ENCODE measurements around the gene AIRE. TPM values are rescaled to one million over a fixed set of nuclear protein-coding genes. Genes with fewer than 3 reads are reported as not detected.

The AIRE gene
- total RNA-seq, 1 donor from 2014 or later, result 0.75 TPM

DNA sequence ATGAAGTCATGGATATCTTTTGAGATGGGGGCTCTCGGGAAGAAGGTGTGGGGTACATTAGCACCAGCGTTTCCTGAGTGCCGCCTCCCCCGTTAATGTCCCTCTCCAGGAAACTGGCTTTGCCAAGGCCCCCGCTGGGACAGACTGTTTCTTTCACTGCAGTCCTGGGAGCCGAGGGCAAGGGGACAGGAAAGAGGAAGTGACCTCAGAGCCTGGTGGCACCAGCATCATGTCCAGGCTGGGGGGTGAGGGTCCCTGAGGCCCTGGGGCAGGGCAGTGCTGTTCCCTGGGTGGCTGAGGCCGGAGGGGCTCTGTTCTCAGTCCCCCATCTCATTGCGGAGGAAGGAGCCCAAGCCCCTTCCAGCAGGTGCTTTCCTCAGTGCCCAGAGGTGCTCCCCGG, 20.0 kb downstream of the AIRE start:
- Histone ChIP-seq H3K4me3 (no peak overlapping the region), H3K36me3 (peaks cover 16 to 19% of the 10 kb centered on the region in 2 donors), H3K27ac (no peak overlapping the region), H3K27me3 (no peaks in the 10 kb centered on the region), H3K4me1 (peaks cover 5 to 28% of the 10 kb centered on the region in 2 donors), H3K9me3 (no peaks in the 10 kb centered on the region)
- DNase-seq (ENCODE audit: low spot score in 2 of 2), result no peak
- TF ChIP-seq, protein P1, sequence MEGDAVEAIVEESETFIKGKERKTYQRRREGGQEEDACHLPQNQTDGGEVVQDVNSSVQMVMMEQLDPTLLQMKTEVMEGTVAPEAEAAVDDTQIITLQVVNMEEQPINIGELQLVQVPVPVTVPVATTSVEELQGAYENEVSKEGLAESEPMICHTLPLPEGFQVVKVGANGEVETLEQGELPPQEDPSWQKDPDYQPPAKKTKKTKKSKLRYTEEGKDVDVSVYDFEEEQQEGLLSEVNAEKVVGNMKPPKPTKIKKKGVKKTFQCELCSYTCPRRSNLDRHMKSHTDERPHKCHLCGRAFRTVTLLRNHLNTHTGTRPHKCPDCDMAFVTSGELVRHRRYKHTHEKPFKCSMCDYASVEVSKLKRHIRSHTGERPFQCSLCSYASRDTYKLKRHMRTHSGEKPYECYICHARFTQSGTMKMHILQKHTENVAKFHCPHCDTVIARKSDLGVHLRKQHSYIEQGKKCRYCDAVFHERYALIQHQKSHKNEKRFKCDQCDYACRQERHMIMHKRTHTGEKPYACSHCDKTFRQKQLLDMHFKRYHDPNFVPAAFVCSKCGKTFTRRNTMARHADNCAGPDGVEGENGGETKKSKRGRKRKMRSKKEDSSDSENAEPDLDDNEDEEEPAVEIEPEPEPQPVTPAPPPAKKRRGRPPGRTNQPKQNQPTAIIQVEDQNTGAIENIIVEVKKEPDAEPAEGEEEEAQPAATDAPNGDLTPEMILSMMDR (IDR thresholded peaks at IDR 0.05), result no peak
- intact Hi-C loops (cut with DNase I), result no loop called here

DNA sequence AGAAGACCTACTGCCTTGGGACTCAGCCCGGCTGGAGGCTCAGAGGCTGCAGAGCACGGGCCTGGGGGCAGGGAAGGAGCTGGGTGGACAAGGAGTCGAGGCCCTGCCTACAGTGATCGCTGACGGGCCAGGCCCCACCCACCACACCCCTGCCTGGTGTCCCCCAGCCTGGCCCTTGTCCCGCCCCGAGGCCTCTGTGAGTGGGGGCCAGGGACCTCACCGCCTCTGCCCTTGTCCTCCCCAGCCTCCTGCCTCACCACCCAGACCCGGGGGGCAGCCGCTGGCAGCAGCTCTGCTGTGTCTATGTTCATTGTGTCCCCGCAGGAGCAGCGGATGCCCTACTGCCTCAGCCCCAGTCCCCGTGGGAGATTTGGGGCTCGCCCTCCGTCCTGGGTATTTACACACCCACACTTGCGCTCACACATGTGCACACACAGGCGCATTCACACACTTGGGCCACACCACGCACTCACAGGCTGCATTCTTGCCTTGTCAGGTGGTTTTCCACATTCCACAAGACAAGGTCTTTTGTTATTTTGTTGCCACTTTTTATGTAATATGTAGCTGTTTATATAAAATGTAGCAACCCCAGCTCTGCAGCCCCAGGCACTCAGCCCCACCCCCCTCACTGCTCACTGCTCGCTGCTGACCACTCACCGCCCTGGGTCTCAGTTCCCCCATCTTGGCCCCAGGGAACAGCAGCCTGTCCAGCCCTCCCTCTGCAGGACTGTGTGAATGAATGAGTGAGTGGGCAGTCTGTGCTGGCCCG, 21.4 kb downstream of the AIRE start:
- DNase-seq (ENCODE audit: low spot score in 2 of 2), result no peak
- H3K4me3 ChIP-seq, result no peak overlapping the region
- TF ChIP-seq, protein P1 (IDR thresholded peaks at IDR 0.05), result no peak
- no peaks in the 10 kb centered on the region for H3K9me3 ChIP-seq
- no peaks in the 10 kb centered on the region for H3K27me3 ChIP-seq
- peaks cover 0 to 15% of the 10 kb centered on the region in 2 donors for H3K4me1 ChIP-seq
- H3K27ac ChIP-seq, result no peak overlapping the region
- intact Hi-C loops (cut with DNase I), result no loop called here
- H3K36me3 ChIP-seq, result peaks cover 29 to 34% of the 10 kb centered on the region in 2 donors

DNA sequence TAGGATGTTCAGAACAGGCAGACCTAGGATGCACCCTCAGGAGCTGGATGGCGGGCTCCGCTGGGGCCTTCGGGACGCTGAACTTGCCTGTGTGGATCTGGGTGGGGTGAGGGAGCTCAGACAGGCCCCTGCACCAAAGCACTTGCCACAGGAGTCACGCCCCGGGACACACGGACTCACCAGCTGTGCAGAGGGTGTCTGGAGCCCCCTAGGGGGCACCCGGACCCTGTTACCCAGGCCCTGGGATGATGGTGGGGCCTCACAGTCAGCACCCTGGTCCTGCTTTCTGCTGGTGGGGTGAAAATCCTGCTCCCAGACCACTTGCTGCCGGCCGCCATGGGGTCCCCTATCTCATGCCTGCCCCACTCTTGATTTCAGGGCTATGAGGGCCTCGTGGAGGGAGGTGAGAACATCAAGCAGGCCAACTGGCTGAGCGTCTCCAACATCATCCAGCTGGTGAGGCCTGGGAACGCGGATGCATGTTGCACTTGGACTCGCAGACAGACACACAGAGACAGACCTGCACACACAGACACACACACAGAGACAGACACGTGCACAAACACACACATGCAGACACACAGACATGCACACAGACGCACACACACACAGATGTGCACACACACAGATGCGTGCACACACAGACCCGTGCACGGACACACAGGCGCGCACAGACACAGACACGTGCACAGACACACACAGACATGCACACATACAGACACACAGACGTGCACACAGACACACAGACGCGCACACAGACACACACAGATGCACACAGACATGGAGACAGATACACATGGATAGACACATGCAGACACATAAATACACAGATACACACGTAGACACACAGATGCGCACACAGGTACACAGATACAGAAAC, 25.2 kb downstream of the AIRE start:
- Histone ChIP-seq H3K9me3 (no peaks in the 10 kb centered on the region), H3K4me1 (no peaks in the 10 kb centered on the region), H3K27ac (no peak overlapping the region), H3K36me3 (peaks cover 56 to 66% of the 10 kb centered on the region in 2 donors), H3K27me3 (no peaks in the 10 kb centered on the region), H3K4me3 (no peak overlapping the region)
- TF ChIP-seq, protein P1 (IDR thresholded peaks at IDR 0.05), result no peak
- intact Hi-C loops (cut with DNase I), result no loop called here
- no peak for DNase-seq (ENCODE audit: low spot score in 2 of 2)

DNA sequence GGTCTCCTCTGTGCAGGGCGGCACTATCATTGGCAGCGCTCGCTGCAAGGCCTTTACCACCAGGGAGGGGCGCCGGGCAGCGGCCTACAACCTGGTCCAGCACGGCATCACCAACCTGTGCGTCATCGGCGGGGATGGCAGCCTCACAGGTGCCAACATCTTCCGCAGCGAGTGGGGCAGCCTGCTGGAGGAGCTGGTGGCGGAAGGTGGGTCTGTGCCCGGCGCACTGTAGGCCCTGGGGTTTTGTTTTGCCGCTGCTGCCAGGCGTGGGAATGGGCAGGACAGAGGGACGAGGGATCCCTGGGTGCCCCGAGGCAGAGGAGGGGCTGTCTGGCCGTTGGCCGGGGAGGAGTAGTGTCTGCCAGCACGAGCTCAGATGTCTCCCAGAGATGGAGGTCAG, 26.4 kb downstream of the AIRE start:
- no peak for DNase-seq (ENCODE audit: low spot score in 2 of 2)
- peaks cover 64 to 75% of the 10 kb centered on the region in 2 donors for H3K36me3 ChIP-seq
- no peaks in the 10 kb centered on the region for H3K9me3 ChIP-seq
- intact Hi-C loops (cut with DNase I), result no loop called here
- H3K4me1 ChIP-seq, result no peaks in the 10 kb centered on the region
- no peaks in the 10 kb centered on the region for H3K27me3 ChIP-seq
- no peak overlapping the region for H3K27ac ChIP-seq
- TF ChIP-seq, protein P1 (IDR thresholded peaks at IDR 0.05), result no peak
- H3K4me3 ChIP-seq, result no peak overlapping the region

DNA sequence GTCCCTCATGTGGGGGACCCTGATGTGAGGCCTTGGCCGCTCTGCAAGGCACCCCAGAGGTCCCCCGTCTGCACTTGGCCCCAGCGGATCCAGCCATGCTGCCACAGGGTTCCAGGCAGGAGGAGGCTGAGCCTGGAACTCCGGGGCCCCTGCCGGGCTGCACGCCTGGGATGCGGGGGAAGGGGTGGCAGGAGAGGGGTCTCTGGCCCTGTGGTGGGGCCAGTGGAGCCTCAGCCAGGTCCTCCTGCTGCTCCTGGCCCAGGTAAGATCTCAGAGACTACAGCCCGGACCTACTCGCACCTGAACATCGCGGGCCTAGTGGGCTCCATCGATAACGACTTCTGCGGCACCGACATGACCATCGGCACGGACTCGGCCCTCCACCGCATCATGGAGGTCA, 27.0 kb downstream of the AIRE start:
- Histone ChIP-seq H3K4me1 (no peaks in the 10 kb centered on the region), H3K27me3 (no peaks in the 10 kb centered on the region), H3K4me3 (no peak overlapping the region), H3K27ac (no peak overlapping the region), H3K36me3 (peaks cover 68 to 75% of the 10 kb centered on the region in 2 donors), H3K9me3 (no peaks in the 10 kb centered on the region)
- DNase-seq (ENCODE audit: low spot score in 2 of 2), result no peak
- intact Hi-C loops (cut with DNase I), result no loop called here
- TF ChIP-seq, protein P1 (IDR thresholded peaks at IDR 0.05), result no peak
